Esophagus squamous epithelium (tissue), 5 donors: ENCODE results near the gene ZNF783. TPM values are rescaled to one million over a fixed set of nuclear protein-coding genes. Genes with fewer than 3 reads are reported as not detected.
"Not testable (repeated sequence)": the region's sequence is repeated elsewhere in the genome, so short reads cannot be mapped to it uniquely, and the experiment has no call there.

Source experiments
- DNase-seq: peaks from one replicate; lab custom pipeline; 2025; lab: John Stamatoyannopoulos, UW
- H3K27ac ChIP-seq, 4 donors: fragments of 200-600 bp; sonication (generic); one replicate each; pipeline ENCODE4 v1.5.1; 2016 to 2019; ENCODE audit warnings: mild to moderate bottlenecking in 1 of 4
- H3K27me3 ChIP-seq, 4 donors: fragments of 200-600 bp; sonication (generic); 1 replicate in 3 of 4; 2 replicates in 1 of 4; pipeline versions ENCODE4 v1.5.1 to v1.6.0; 2017 to 2021; ENCODE audit warnings: antibody characterized with exemption in 1 of 4
- H3K36me3 ChIP-seq, 3 donors: fragments of 200-600 bp; sonication (generic); one replicate each; pipeline ENCODE4 v1.5.1; 2016 to 2019
- H3K4me1 ChIP-seq, 3 donors: fragments of 200-600 bp; sonication (generic); one replicate each; pipeline ENCODE4 v1.5.1; 2017 to 2019
- H3K4me3 ChIP-seq, 4 donors: fragments of 200-600 bp; sonication (generic); 1 replicate in 3 of 4; 2 replicates in 1 of 4; pipeline ENCODE4 v1.5.1; 2016 to 2019; ENCODE audit warnings: mild to moderate bottlenecking in 2 of 4, moderate library complexity in 1 of 4
- H3K9me3 ChIP-seq, 3 donors: fragments of 200-600 bp; sonication (generic); one replicate each; pipeline ENCODE4 v1.5.1; 2016 to 2019
- POLR2A ChIP-seq, 4 donors: fragments of 450-650 bp; IDR thresholded peaks; one replicate each; pipeline ENCODE4 v1.6.1; 2017; ENCODE audit warnings: antibody characterized with exemption in 4 of 4, mild to moderate bottlenecking in 4 of 4, moderate library complexity in 3 of 4
- WGBS, 2 donors: methylation state at CpG; one replicate each; pipeline ENCODE4 v1.1.5; 2018; 5-methylcytosine and 5-hydroxymethylcytosine counted together
- intact Hi-C: fragments of 100-400 bp; cut with DNase I; formaldehyde crosslinking; loops from one replicate; pipeline ENCODE4 v1.15.0; 2022
- total RNA-seq, 4 donors: library from RNA; depleted of rRNA; stranded (reverse); fragments of >200 nt; gene quantifications; one replicate each; pipeline ENCODE4 v1.1.0, GENCODE V29; 2016
- TF ChIP-seq, protein P1 (sequence below), 6 experiments: fragments of 450-650 bp in 4 of 6; fragments of 200-600 bp in 2 of 6; sonication (generic) in 2 of 6; IDR thresholded peaks; one replicate each; pipeline ENCODE4 v1.5.1; 2016 to 2019; ENCODE audit warnings: antibody characterized with exemption in 6 of 6, mild to moderate bottlenecking in 4 of 6, moderate library complexity in 4 of 6
- donor health status: DM: yes; HTN: yes; CAD: no.

The ZNF783 gene
- total RNA-seq, 4 donors from 2014 or later, result 3.1 to 15.6 (median 4.8) TPM

DNA sequence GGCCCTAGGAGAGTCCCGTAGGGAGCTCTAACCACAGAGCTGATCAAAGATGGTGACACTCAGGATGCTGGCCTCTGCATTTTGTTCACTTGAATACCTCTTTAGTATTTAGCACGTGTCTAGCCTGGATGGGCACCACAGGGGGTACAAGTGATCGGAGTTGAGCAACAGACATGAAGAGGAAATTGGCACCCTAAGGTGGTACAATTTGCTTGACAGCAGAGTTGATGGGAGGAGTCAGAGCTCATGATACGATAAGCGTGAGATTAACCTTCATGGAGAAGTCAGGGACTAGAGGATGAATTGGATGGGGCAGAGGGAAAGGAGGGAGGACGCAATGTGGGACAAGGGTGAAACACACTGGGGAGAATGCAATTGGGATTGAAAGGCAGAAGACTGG, 32.5 kb upstream of the ZNF783 start:
- Histone ChIP-seq H3K27ac (no peak overlapping the region), H3K36me3 (peaks cover 2 to 20% (median 7%) of the 10 kb centered on the region in 3 donors), H3K4me3 (no peak overlapping the region), H3K4me1 (peaks cover 0 to 23% (median 10%) of the 10 kb centered on the region in 3 donors), H3K27me3 (no peaks in the 10 kb centered on the region), H3K9me3 (no peaks in the 10 kb centered on the region)
- no peak for DNase-seq
- 64 to 69% methylated on average over 4 of the region's 6 CpGs for WGBS, 2 donors
- TF ChIP-seq, protein P1, sequence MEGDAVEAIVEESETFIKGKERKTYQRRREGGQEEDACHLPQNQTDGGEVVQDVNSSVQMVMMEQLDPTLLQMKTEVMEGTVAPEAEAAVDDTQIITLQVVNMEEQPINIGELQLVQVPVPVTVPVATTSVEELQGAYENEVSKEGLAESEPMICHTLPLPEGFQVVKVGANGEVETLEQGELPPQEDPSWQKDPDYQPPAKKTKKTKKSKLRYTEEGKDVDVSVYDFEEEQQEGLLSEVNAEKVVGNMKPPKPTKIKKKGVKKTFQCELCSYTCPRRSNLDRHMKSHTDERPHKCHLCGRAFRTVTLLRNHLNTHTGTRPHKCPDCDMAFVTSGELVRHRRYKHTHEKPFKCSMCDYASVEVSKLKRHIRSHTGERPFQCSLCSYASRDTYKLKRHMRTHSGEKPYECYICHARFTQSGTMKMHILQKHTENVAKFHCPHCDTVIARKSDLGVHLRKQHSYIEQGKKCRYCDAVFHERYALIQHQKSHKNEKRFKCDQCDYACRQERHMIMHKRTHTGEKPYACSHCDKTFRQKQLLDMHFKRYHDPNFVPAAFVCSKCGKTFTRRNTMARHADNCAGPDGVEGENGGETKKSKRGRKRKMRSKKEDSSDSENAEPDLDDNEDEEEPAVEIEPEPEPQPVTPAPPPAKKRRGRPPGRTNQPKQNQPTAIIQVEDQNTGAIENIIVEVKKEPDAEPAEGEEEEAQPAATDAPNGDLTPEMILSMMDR (IDR thresholded peaks at IDR 0.05), result no peak
- TF ChIP-seq POLR2A (IDR thresholded peaks at IDR 0.05), result no peak
- intact Hi-C loops, result no loop called here

- no peak overlapping the region for H3K4me3 ChIP-seq
- 70 to 71% methylated on average over 2 of the region's 2 CpGs for WGBS, 2 donors
- H3K4me1 ChIP-seq, result peaks cover 0 to 26% (median 10%) of the 10 kb centered on the region in 3 donors
- TF ChIP-seq, protein P1 (IDR thresholded peaks at IDR 0.05), result no peak
- TF ChIP-seq POLR2A (IDR thresholded peaks at IDR 0.05), result no peak
- no peaks in the 10 kb centered on the region for H3K36me3 ChIP-seq
- no peaks in the 10 kb centered on the region for H3K9me3 ChIP-seq
- intact Hi-C loops, result no loop called here
- H3K27ac ChIP-seq, result peak overlapping the region in 1 of 4 donors; percentile 63
- no peak for DNase-seq
- no peaks in the 10 kb centered on the region for H3K27me3 ChIP-seq
These were observed 29.6 kb upstream of the ZNF783 start for GRCh38 chr7:149232362-149232761.

DNA sequence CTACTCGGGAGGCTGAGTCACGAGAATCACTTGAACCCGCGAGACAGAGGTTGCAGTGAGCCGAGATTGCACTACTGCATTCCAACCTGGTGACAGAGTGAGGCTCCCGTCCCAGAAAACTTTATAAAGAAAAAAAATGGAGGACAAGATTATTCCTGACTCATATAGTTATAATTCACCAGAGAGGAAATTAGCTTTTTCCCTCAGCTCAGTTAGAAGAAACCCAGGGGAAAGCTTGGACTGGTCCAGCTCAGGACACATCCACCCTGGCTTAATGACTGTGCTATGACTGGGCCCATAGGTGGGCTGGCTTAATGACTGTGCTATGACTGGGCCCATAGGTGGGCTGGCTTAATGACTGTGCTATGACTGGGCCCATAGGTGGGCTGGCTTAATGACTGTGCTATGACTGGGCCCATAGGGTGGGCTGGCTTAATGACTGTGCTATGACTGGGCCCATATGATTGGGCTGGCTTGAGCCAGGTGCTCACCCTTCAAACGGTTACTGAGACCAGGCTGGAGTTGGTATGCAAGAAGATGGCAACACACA, 28.3 kb upstream of the ZNF783 start:
- H3K9me3 ChIP-seq, DNase-seq, H3K4me3 ChIP-seq, intact Hi-C loops, H3K27me3 ChIP-seq, H3K36me3 ChIP-seq: not testable (repeated sequence)
- Histone ChIP-seq H3K27ac (peak overlapping the region in 3 of 4 donors; percentile 63 to 70 (median 63)), H3K4me1 (peaks cover 3 to 36% (median 10%) of the 10 kb centered on the region in 3 donors)
- 24 to 56% methylated on average over 2 to 5 of the region's 7 CpGs for WGBS, 2 donors

DNA sequence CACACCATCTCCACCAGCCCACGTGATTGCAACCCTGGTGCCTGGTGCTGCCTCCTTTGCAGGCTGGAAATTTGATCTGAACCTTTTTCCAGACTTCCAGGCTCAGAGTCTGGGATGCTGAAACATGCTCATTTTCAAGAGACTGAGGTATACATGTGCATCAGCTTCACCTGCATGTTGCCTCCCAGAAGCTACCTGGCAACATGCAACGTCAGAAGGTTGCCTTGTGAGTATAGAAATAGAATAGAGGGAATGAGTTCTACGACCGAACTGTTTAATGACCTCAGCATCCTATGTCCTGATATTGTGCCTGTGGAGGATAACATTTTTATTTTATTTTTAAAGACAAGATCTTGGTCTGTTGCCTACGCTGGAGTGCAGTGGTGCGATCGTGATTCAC, 24.5 kb upstream of the ZNF783 start:
- H3K36me3 ChIP-seq, result no peaks in the 10 kb centered on the region
- H3K27me3 ChIP-seq, result no peaks in the 10 kb centered on the region
- peaks cover 21 to 57% (median 25%) of the 10 kb centered on the region in 3 donors for H3K4me1 ChIP-seq
- TF ChIP-seq POLR2A (IDR thresholded peaks at IDR 0.05), result no peak
- TF ChIP-seq, protein P1 (IDR thresholded peaks at IDR 0.05), result no peak
- H3K9me3 ChIP-seq, result no peaks in the 10 kb centered on the region
- H3K27ac ChIP-seq, result peak overlapping the region in 1 of 4 donors; percentile 10
- DNase-seq, result no peak
- no peak overlapping the region for H3K4me3 ChIP-seq
- WGBS, 2 donors, result 74 to 88% methylated on average over 6 to 7 of the region's 7 CpGs
- intact Hi-C loops, result no loop called here

DNA sequence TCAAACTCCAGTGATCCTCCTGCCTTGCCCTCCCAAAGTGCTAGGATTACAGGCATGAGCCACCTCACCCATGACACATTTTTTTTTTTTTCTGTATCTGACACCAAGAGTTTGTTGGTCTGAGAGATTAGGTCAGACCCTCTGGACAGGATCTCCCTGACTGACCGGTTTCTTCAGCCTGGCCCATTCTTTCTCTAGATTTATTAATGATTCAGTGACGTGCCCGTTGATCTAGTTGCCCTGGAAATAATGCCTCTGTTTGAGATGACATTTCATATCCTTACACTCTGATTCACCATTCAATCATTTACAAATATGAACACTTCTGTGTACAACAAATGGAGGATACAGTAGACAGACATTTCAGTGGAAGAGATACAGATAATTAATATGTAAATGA, 23.9 kb upstream of the ZNF783 start:
- DNase-seq, result no peak
- Histone ChIP-seq H3K27me3 (no peaks in the 10 kb centered on the region), H3K27ac (peak overlapping the region; percentile 2 to 90 (median 84)), H3K4me1 (peaks cover 21 to 52% (median 22%) of the 10 kb centered on the region in 3 donors), H3K9me3 (no peaks in the 10 kb centered on the region), H3K4me3 (no peak overlapping the region), H3K36me3 (no peaks in the 10 kb centered on the region)
- TF ChIP-seq, protein P1 (IDR thresholded peaks at IDR 0.05), result no peak
- no peak for TF ChIP-seq POLR2A (IDR thresholded peaks at IDR 0.05)
- intact Hi-C loops, result no loop called here
- 58 to 63% methylated on average over 3 of the region's 3 CpGs for WGBS, 2 donors
